ENCODE measurements around the gene PXDN. TPM values are rescaled to one million over a fixed set of nuclear protein-coding genes. Genes with fewer than 3 reads are reported as not detected.
A peak's percentile ranks its signal among the peaks of the same experiment; 100 is the strongest.
"Not testable (repeated sequence)": the region's sequence is repeated elsewhere in the genome, so short reads cannot be mapped to it uniquely, and the experiment has no call there.

Gene PXDN
- total RNA-seq, 1 donor from 2014 or later = 36.3 TPM

GRCh38 chr2:1682181-1682440 is 62.2 kb downstream of the PXDN start:
- H3K9me3 ChIP-seq = no peaks in the 10 kb centered on the region
- DNase-seq (no peak), ATAC-seq (no peak)
- intact Hi-C loops (cut with DNase I) = no loop called here
- H3K4me1 ChIP-seq = peaks cover 8% of the 10 kb centered on the region
- no peaks in the 10 kb centered on the region for H3K27me3 ChIP-seq (ENCODE audit: low read depth)
- no peak for TF ChIP-seq CTCF (IDR thresholded peaks at IDR 0.05)
- H3K4me3 ChIP-seq = no peak overlapping the region
- peaks cover 30% of the 10 kb centered on the region for H3K36me3 ChIP-seq
- H3K27ac ChIP-seq = no peak overlapping the region

GRCh38 chr2:1681323-1682180 is 62.8 kb downstream of the PXDN start:
- DNase-seq (peak; percentile 37), ATAC-seq (peak; percentile 34 to 39)
- H3K36me3 ChIP-seq = peaks cover 31% of the 10 kb centered on the region
- no peaks in the 10 kb centered on the region for H3K9me3 ChIP-seq
- H3K27ac ChIP-seq = no peak overlapping the region
- peaks cover 8% of the 10 kb centered on the region for H3K4me1 ChIP-seq
- intact Hi-C loops (cut with DNase I) = no loop called here
- H3K27me3 ChIP-seq (ENCODE audit: low read depth) = no peaks in the 10 kb centered on the region
- no peak overlapping the region for H3K4me3 ChIP-seq
- no peak for TF ChIP-seq CTCF (IDR thresholded peaks at IDR 0.05)

- Histone ChIP-seq H3K27ac (no peak overlapping the region), H3K36me3 (peaks cover 34% of the 10 kb centered on the region), H3K27me3 (ENCODE audit: low read depth) (no peaks in the 10 kb centered on the region), H3K4me1 (peaks cover 8% of the 10 kb centered on the region), H3K4me3 (no peak overlapping the region), H3K9me3 (no peaks in the 10 kb centered on the region)
- intact Hi-C loops (cut with DNase I) = no loop called here
- TF ChIP-seq CTCF (IDR thresholded peaks at IDR 0.05) = no peak
- DNase-seq (no peak), ATAC-seq (no peak)
Measured at GRCh38 chr2:1681017-1681318, 63.3 kb downstream of the PXDN start.

- no peaks in the 10 kb centered on the region for H3K9me3 ChIP-seq
- H3K4me1 ChIP-seq = peaks cover 5% of the 10 kb centered on the region
- no peak for ATAC-seq
- peaks cover 34% of the 10 kb centered on the region for H3K36me3 ChIP-seq
- intact Hi-C loops (cut with DNase I) = no loop called here
- TF ChIP-seq CTCF (IDR thresholded peaks at IDR 0.05) = no peak
- H3K4me3 ChIP-seq = no peak overlapping the region
- H3K27ac ChIP-seq = no peak overlapping the region
- H3K27me3 ChIP-seq (ENCODE audit: low read depth) = no peaks in the 10 kb centered on the region
- DNase-seq = peak; percentile 35
Measured at GRCh38 chr2:1680222-1681016, 63.9 kb downstream of the PXDN start.

- DNase-seq; H3K27ac ChIP-seq; H3K27me3 ChIP-seq (ENCODE audit: low read depth); H3K4me1 ChIP-seq; ATAC-seq; intact Hi-C loops (cut with DNase I); H3K4me3 ChIP-seq; H3K9me3 ChIP-seq: not testable (repeated sequence)
- H3K36me3 ChIP-seq = peaks cover 37% of the 10 kb centered on the region
Measured at GRCh38 chr2:1679488-1680039, 64.8 kb downstream of the PXDN start.

GRCh38 chr2:1679065-1679464 is 65.2 kb downstream of the PXDN start:
- H3K4me1 ChIP-seq; H3K9me3 ChIP-seq; H3K27ac ChIP-seq; intact Hi-C loops (cut with DNase I); DNase-seq; H3K4me3 ChIP-seq; ATAC-seq; H3K27me3 ChIP-seq (ENCODE audit: low read depth): not testable (repeated sequence)
- H3K36me3 ChIP-seq = peaks cover 42% of the 10 kb centered on the region

All from lower lobe of right lung (tissue), 2 donors.